ENCODE measurements around the gene SPSB1.
"Not testable (repeated sequence)": the region's sequence is repeated elsewhere in the genome, so short reads cannot be mapped to it uniquely, and the experiment has no call there.

SPSB1 gene

DNA sequence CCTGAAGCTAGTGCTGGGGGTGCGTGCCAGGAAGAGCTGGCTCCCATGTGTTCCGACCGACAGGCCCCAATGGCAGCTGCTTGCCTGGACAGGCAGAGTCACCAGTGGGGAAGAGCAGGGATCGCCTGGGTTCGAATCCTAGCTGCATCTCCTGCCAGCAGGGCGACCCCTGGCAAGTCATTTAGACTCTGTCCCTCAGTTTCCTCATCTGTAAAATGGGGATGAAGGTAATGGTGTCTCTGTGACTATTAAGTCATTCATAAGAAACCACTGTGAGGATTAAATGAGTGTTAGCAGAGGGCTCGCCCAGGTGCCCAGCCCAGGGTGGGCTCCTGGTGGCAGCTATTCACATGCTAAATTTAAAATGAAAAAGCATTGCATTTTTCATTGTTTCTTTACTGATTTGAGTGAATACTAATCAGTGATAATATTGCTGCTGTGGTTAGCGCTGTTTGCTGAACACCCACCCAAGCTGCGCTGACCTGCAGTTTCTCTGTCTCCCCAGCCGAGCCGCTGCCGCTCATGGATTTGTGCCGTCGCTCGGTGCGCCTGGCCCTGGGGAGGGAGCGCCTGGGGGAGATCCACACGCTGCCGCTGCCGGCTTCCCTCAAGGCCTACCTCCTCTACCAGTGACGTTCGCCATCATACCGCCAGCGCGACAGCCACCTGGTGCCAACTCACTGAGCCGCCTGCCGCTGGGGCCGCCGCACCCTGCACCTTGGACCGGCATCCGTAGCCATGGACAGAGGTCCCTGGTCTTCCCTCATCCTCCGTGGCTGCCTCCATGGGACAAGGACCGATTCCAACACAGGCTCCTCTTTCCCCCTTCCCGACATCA lies 74.5 kb downstream of the SPSB1 start:
- DNase-seq (ENCODE audit: low spot score), result no peak

- no peak for DNase-seq (ENCODE audit: low spot score)
Measured at GRCh38 chr1:9367806-9368205, 75.1 kb downstream of the SPSB1 start.

GRCh38 chr1:9368356-9368755 lies 75.7 kb downstream of the SPSB1 start:
- DNase-seq (ENCODE audit: low spot score), result no peak

DNA sequence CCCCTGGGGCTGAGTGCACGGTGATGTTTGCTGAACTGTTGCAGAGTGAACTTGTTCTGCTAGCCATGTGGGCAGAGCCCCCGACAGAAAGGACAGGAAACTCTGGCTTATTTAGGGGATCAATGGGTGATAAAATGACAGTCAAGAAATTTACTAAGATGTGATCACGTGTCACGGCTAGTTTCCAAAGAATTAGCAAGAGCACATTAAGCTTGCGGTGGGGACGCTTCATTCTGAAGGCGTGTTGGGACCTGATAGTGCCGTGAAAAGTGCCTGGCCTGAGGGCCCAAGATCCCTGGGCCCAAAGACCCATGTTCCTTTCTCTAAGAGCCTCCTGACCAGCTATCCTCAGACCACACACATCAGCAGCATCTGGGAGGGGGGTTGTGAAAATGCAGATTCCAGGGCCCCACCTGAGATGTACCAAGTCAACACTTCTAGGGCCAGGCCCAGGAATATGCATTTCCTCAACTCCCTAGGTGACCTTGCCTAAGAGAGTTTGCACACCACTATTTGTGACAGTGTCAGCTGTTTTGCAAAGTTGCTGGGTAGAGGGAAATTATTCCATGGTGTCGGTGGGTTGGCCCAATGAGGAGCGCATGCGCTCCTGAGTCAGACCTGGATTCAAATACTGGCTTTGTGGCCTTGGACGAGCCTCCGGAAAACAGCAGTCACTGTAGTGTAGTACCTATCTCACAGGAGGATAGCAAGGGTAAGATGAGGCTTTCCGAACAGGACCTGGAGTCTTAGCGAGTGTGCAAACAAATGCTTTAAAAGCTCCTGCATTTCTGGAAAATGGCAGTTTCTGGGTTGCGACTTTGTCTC lies 77.5 kb downstream of the SPSB1 start:
- DNase-seq (ENCODE audit: low spot score), result no peak

DNA sequence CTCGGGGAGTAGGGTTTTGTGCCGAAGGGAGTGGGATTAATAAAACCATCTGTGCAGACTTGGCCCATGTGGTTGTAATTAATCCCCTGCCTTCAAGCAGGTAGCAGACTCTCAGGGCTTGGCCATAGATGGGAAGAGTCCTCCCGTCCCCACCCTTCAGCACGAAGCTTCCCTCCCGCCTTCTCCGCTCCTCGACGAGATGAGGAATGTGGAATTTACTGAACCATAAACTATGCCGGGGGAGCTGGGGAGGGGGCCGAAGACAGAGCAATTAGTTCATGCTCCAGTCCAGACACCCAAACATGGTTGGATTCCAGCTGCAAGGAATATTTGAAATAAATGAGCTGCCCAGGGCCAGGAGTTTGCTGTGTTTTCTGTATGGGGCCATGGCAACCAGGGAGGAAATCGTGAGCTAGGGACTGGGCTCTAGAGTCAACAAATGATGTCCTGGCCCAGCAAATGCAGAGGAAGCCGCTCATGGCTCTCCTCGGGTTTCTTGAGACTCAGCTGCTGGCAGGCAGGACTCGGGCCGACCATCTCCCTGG lies 78.8 kb downstream of the SPSB1 start:
- DNase-seq (ENCODE audit: low spot score), result no peak

DNA sequence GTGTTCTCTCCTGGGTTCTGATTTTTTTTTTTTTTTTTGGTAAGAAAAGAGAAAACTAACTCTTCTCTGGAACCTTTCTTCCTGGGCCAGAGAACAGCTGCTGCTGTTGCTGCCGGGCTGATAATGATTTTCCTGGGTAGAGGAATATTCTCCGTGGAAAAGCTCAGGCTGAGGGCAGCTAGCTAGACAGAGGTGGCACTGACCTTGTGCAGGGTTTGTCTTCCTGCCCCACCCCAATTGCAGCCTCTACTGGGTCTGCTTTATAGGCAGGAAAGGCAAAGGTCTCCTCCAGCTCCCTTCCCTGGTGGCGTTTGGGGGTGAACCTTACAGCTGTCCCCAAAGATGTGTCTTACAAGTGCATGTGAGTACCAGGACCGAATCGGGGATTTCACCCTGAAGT lies 79.3 kb downstream of the SPSB1 start:
- no peak for DNase-seq (ENCODE audit: low spot score)

GRCh38 chr1:9373619-9374018 lies 80.9 kb downstream of the SPSB1 start:
- DNase-seq (ENCODE audit: low spot score), result no peak

DNA sequence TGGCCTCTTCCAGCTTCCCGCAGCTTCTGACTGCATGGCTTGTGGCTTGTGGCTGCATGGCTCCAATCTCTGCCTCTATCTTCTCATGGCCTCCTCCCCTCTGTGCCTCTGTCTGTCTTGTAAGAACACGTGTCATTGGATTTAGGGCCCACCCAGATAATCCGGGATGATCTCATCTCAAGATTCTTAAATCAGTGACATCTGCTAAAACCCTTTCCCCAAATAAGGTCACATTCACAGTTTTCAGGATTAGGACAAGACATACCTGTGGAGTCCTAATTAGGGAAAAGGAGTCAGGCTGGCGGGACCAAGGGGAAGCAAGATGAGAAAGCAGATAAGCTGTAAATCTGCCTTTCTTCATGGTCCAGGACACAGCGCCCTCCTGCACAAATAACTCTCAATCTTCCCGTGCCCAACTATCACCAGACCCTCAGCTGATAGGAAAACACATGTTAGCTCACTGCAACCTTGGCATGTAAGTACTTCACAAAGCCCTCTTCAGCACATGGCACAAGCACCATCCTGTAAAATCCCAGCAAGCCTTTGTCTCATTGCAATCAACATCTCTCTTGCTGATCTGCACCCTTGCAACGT lies 82.2 kb downstream of the SPSB1 start:
- DNase-seq (ENCODE audit: low spot score), result no peak

DNA sequence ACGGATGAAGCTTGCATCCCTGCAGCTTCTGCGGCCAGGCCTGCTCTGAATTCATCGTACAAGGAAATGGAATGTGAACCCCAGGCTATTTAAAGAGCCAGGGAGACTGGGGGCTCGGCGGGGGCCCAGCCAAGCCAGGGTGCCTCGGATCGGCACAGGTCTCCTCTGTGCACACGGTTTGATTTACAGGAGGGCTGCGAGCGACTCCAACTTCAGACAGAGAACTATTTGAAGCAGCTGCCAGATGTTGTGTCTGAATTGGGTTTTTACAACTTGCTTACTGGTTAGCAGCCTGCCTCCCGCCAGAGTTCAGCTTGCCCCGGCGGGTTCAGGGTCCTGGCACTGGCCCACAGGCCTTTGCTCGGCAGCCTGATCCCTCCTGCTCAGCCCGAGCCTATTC lies 83.2 kb downstream of the SPSB1 start:
- no peak for DNase-seq (ENCODE audit: low spot score)

DNA sequence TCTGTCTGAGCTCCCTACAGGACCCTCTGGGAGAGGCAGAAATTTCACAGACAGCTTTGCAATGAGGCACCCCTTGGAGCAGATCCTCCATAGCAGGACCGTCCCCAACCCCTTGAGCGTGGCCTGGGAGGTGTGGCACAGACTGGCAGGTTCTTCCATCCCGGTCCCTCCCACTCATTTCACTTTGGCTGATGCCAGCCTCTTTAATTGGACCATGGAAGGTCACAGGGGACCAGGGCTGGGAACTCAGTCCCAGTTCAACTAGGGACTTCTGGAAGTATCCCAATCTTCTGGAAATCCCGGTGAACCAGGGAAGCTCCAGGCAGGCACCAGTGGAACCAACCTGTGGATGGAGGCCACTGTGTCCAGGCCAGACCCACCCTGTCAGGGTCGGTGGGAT lies 83.7 kb downstream of the SPSB1 start:
- no peak for DNase-seq (ENCODE audit: low spot score)

DNA sequence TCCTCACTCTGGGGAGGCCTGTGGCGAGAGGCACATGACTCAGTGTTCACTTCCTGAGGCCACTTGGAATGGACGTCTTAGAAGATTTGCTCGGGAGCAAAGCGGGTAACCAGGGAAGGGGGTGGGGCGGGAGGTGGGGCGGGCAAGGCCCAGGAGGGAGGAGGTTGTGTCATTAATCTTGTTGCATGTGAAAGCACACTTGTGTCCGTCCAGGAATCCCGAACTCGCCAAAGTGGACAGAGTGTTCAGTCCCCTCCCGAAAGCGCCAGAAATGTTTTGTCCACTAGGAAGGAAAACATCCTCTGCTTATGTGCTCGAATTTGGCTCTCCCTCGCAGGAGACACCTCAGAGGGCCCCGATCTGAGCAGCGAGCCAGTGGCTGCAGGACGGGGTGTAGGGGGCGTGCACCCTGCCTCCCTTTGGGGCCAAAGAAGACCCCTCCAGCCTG lies 84.2 kb downstream of the SPSB1 start:
- DNase-seq (ENCODE audit: low spot score), result no peak

- no peak for DNase-seq (ENCODE audit: low spot score)
Measured at GRCh38 chr1:9378801-9379200, 86.1 kb downstream of the SPSB1 start.

DNA sequence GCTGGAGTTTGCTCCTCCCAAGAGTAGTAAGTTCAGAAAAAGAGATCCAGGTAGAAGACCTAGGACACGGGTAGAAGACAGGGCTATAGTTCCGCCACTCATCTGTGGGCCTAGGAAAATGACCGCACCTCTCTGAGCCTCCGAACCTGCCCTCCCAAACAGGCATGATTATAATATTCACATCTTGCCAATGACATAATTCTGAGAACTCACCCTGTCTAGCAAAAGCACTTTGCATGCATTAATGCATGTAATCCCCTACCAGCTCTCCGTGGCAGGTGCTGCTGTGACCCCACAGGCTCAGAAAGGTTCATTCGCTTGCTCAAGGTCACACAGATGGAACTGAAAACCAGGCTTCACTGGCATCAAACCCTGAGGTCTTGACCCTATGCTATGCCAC lies 88.0 kb downstream of the SPSB1 start:
- DNase-seq (ENCODE audit: low spot score), result no peak

DNA sequence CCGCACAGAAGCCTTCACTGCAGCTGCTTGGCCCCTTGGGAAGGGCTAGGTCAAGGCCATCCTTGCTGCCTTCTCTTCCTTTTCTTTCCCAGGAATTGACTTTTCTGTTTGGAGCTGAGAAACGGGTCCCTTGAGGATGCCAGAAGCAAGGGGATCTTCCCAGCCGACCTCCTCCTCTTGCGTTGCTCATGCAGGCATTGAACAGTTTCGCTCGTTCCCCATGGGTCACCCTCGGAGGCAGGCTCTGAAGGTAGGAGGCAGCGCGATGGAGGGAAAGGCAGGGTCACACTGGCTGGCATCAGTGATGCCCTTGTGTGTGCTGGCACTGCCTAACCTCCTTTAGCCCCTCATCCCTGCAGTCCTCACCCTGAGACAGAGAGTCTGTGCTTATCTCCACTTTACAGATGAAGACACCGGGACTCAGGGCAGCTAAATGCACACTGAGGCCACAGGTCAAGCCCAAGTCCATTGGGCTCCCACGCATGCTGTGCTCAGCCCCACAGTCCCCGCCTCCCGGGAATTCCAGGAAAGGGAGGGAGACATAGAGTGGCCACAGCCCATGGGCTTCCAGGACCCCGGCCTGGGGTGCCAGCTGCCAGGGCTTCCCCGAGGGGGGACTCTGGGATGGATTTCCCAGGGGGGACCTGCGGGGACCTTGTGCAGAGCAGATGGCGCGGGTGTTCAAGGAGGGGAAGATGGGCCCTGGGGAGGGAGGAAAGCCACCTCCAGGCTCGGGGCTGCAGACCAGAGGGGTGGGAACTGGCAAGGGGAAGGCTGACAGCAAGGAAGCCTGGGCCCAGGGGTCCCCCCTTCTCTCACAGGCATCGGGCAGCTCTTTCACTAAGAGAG lies 90.2 kb downstream of the SPSB1 start:
- no peak for DNase-seq (ENCODE audit: low spot score)

- no peak for DNase-seq (ENCODE audit: low spot score)
Measured at GRCh38 chr1:9384128-9384527, 91.4 kb downstream of the SPSB1 start.

GRCh38 chr1:9384751-9385245 lies 92.1 kb downstream of the SPSB1 start:
- peak; percentile 86 for DNase-seq (ENCODE audit: low spot score)

- not testable (repeated sequence) for DNase-seq (ENCODE audit: low spot score)
Measured at GRCh38 chr1:9385392-9385791, 92.7 kb downstream of the SPSB1 start.

DNA sequence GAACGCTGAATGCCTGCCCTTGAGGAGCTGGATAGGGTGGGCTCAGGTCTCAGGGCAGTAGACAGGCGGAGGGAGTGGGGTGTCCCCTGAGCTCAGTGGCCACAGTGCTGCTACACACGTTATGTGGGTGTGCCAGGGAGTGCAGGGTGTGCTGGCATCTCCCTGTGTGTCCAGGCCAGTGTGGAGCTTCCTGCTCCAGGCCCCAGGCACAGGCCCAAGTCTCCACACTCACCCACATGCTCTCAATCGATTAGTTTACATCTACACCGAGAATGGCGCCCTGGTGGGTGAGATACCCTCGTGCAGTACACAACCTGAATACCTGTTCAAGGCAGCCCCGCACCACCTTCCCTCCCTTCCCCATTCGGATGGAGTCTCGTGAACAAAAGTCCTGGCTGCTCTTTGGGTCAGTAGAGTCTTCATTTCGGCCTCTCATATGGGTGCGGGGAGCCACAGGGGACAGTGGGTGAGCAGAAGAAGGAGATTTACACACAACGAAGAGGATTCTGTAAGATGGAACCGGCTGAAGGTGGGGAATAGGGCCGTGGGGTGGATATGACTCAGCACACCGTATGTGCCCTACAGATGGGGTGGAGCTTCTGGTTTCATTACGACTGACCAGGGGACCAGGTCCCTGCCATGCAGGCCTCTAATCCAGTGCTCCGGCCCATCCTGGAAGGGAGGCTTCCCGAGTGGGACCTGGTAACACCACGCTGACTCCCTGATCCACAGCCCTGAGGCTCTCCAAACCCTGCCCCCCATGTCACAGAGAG lies 93.3 kb downstream of the SPSB1 start:
- no peak for DNase-seq (ENCODE audit: low spot score)

- DNase-seq (ENCODE audit: low spot score), result peak; percentile 100
Measured at GRCh38 chr1:9388335-9389180, 95.9 kb downstream of the SPSB1 start.

- no peak for DNase-seq (ENCODE audit: low spot score)
Measured at GRCh38 chr1:9389968-9390367, 97.3 kb downstream of the SPSB1 start.

Measured in globus pallidus (tissue), 1 donor.